A549 (cell line): ENCODE data around the gene LILRA1. TPM values are rescaled to one million over a fixed set of nuclear protein-coding genes. Genes with fewer than 3 reads are reported as not detected.

Experiments used
- ATAC-seq, 2 experiments: fragments of 200-7000 bp in 1 of 2; fragments of >200 bp in 1 of 2; cut with Nextera tagmentation in 1 of 2; cut with Tn5 transposase in 1 of 2; 3 replicates each; pipeline versions ENCODE4 v1.8.0 to v1.9.1; 2018 to 2020; ENCODE audit warnings: mild to moderate bottlenecking in 1 of 2, moderate library complexity in 1 of 2
- CTCF ChIA-PET: fragments of 300-600 bp; sonication (Branson Sonifier 250); formaldehyde crosslinking; extraction: SDS; loops from one replicate; lab custom pipeline; 2021; ENCODE audit warnings: antibody characterized with exemption, inconsistent platforms; lab: Yijun Ruan, JAX
- POLR2A ChIA-PET: fragments of 350-600 bp; formaldehyde crosslinking; extraction: SDS; loops from one replicate; lab custom pipeline; 2021; ENCODE audit warnings: antibody characterized with exemption, inconsistent platforms; lab: Yijun Ruan, JAX
- DNase-seq, 2 experiments: peaks; one replicate each; pipeline versions ENCODE4 v3.0.0 to v3.0.0-alpha.2; 2011 to 2016; ENCODE audit warnings: low read depth in 1 of 2, low spot score in 1 of 2
- FAIRE-seq: peaks from 2 replicates; lab custom pipeline; 2011; peaks lifted over from hg19 to GRCh38; lab: Jason Lieb, UNC
- H3K27ac ChIP-seq, 2 experiments: fragments of >200 bp; sonication (Bioruptor Twin); formaldehyde crosslinking; 3 replicates each; pipeline ENCODE4 v1.5.1; 2016 to 2017
- H3K4me1 ChIP-seq: fragments of >200 bp; sonication (Bioruptor Twin); formaldehyde crosslinking; 3 replicates; pipeline ENCODE4 v1.6.1; 2016
- H3K4me2 ChIP-seq: fragments of >200 bp; sonication (Bioruptor Twin); formaldehyde crosslinking; 3 replicates; pipeline ENCODE4 v1.6.1; 2016
- H3K4me3 ChIP-seq: fragments of >200 bp; sonication (Bioruptor Twin); formaldehyde crosslinking; 3 replicates; pipeline ENCODE4 v1.5.1; 2016
- H3K9me3 ChIP-seq: fragments of >200 bp; sonication (Bioruptor Twin); formaldehyde crosslinking; 3 replicates; pipeline ENCODE4 v1.6.1; 2016
- ATOH8 ChIP-seq: fragments of 250-450 bp; sonication (Bioruptor Pico); IDR thresholded peaks from 2 replicates; pipeline ENCODE4 v1.5.0; 2020; ENCODE audit warnings: low read depth, mild to moderate bottlenecking, moderate library complexity
- BHLHE40 ChIP-seq: IDR thresholded peaks from 2 replicates; pipeline ENCODE4 v1.6.1; 2012; ENCODE audit warnings: low read depth, low read length, inconsistent platforms
- CBX2 ChIP-seq: fragments of 200-600 bp; sonication (generic); IDR thresholded peaks from 2 replicates; pipeline ENCODE4 v1.6.1; 2016; ENCODE audit warnings: low read depth, mild to moderate bottlenecking, borderline replicate concordance
- CHD4 ChIP-seq: fragments of 200-600 bp; sonication (generic); IDR thresholded peaks from 2 replicates; pipeline ENCODE4 v1.6.1; 2016; ENCODE audit warnings: antibody characterized with exemption, mild to moderate bottlenecking, borderline replicate concordance
- CTCF ChIP-seq: fragments of >200 bp; sonication (Bioruptor Twin); formaldehyde crosslinking; IDR thresholded peaks from 3 replicates; pipeline ENCODE4 v1.5.1; 2016
- EHF ChIP-seq: fragments of 250-450 bp; sonication (Bioruptor Pico); IDR thresholded peaks from 2 replicates; pipeline ENCODE4 v1.5.0; 2020; ENCODE audit warnings: mild to moderate bottlenecking
- EP300 ChIP-seq, 2 experiments: fragments of >200 bp; sonication (Bioruptor Twin); formaldehyde crosslinking; IDR thresholded peaks; 2 replicates in 1 of 2; 3 replicates in 1 of 2; pipeline ENCODE4 v1.6.1; 2016 to 2017
- FOSB ChIP-seq: fragments of 250-450 bp; sonication (Bioruptor Pico); IDR thresholded peaks from 2 replicates; pipeline ENCODE4 v1.5.0; 2020; ENCODE audit warnings: mild to moderate bottlenecking, moderate library complexity
- FOSL2 ChIP-seq, 2 experiments: fragments of 450-650 bp in 1 of 2; fragments of >200 bp in 1 of 2; sonication (Bioruptor Twin) in 1 of 2; formaldehyde crosslinking; IDR thresholded peaks; 2 replicates each; pipeline versions ENCODE4 v1.5.0 to v1.6.1; 2016 to 2020; ENCODE audit warnings: mild to moderate bottlenecking in 1 of 2, moderate library complexity in 1 of 2
- HES2 ChIP-seq: fragments of >200 bp; sonication (Bioruptor Twin); formaldehyde crosslinking; IDR thresholded peaks from 2 replicates; pipeline ENCODE4 v1.6.1; 2016
- HOXB13 ChIP-seq: fragments of 250-450 bp; sonication (Bioruptor Pico); IDR thresholded peaks from 2 replicates; pipeline ENCODE4 v1.5.0; 2020; ENCODE audit warnings: low read depth, mild to moderate bottlenecking, moderate library complexity
- JUN ChIP-seq, 2 experiments: fragments of >200 bp; sonication (Bioruptor Twin); formaldehyde crosslinking; IDR thresholded peaks; 2 replicates in 1 of 2; 3 replicates in 1 of 2; pipeline ENCODE4 v1.6.1; 2016 to 2017
- KDM1A ChIP-seq: fragments of 200-600 bp; sonication (generic); IDR thresholded peaks from 2 replicates; pipeline ENCODE4 v1.6.1; 2016; ENCODE audit warnings: low read depth, mild to moderate bottlenecking
- KDM5A ChIP-seq: fragments of 200-600 bp; sonication (generic); IDR thresholded peaks from 2 replicates; pipeline ENCODE4 v1.6.1; 2016; ENCODE audit warnings: antibody characterized with exemption, mild to moderate bottlenecking
- MAX ChIP-seq: IDR thresholded peaks from 2 replicates; pipeline ENCODE4 v1.6.1; 2012
- MAZ ChIP-seq: fragments of 150-350 bp; IDR thresholded peaks from 2 replicates; pipeline ENCODE4 v1.6.1; 2014; ENCODE audit warnings: antibody characterized with exemption, low read depth, low read length, borderline replicate concordance
- NFE2L2 ChIP-seq: fragments of 150-350 bp; conservative IDR thresholded peaks from 2 replicates; pipeline ENCODE4 v1.6.1; 2014; ENCODE audit warnings: low read length
- NPAS2 ChIP-seq: fragments of 250-450 bp; sonication (Bioruptor Pico); IDR thresholded peaks from 2 replicates; pipeline ENCODE4 v1.8.0; 2022; ENCODE audit warnings: mild to moderate bottlenecking, moderate library complexity, borderline replicate concordance
- NR3C1 ChIP-seq: fragments of >200 bp; sonication (Bioruptor Twin); formaldehyde crosslinking; IDR thresholded peaks from 3 replicates; pipeline ENCODE4 v1.6.1; 2017
- PHF8 ChIP-seq: fragments of 200-600 bp; sonication (generic); IDR thresholded peaks from 2 replicates; pipeline ENCODE4 v1.6.1; 2016; ENCODE audit warnings: low read depth, mild to moderate bottlenecking, antibody characterized with exemption, moderate library complexity, borderline replicate concordance
- RARB ChIP-seq: fragments of 250-450 bp; sonication (Bioruptor Pico); IDR thresholded peaks from 2 replicates; pipeline ENCODE4 v1.8.0; 2021; ENCODE audit warnings: mild to moderate bottlenecking, moderate library complexity
- RCOR1 ChIP-seq: fragments of 150-350 bp; IDR thresholded peaks from 2 replicates; pipeline ENCODE4 v1.6.1; 2014; ENCODE audit warnings: antibody characterized with exemption, low read length, low read depth
- TFCP2L1 ChIP-seq: fragments of 250-450 bp; sonication (Bioruptor Pico); IDR thresholded peaks from 2 replicates; pipeline ENCODE4 v1.5.0; 2021; ENCODE audit warnings: mild to moderate bottlenecking
- USF2 ChIP-seq: fragments of 450-650 bp; IDR thresholded peaks from 2 replicates; pipeline ENCODE4 v1.6.1; 2014; ENCODE audit warnings: antibody characterized with exemption
- ZC3H11A ChIP-seq: fragments of 450-650 bp; IDR thresholded peaks from 2 replicates; pipeline ENCODE4 v1.6.1; 2014; ENCODE audit warnings: antibody characterized with exemption, mild to moderate bottlenecking
- ZNF302 ChIP-seq: fragments of 250-450 bp; sonication (Bioruptor Pico); IDR thresholded peaks from 2 replicates; pipeline ENCODE4 v1.9.0; 2021; ENCODE audit warnings: inconsistent platforms, mild to moderate bottlenecking, moderate library complexity
- ZSCAN20 ChIP-seq: fragments of 250-450 bp; sonication (Bioruptor Pico); IDR thresholded peaks from 2 replicates; pipeline ENCODE4 v1.8.0; 2022; ENCODE audit warnings: mild to moderate bottlenecking, moderate library complexity
- WGBS: methylation state at CpG from one replicate; pipeline ENCODE4 v1.1.6; 2017; ENCODE audit errors: missing lambda C conversion rate; 5-methylcytosine and 5-hydroxymethylcytosine counted together
- polyA plus RNA-seq, 4 experiments: library from polyadenylated mRNA; depleted of rRNA in 3 of 4; stranded (reverse); fragments of >200 nt; fragmentation: RNase III in 1 of 4; extraction: RNeasy Plus Mini Kit Qiagen cat#74134 plus additional on column Dnase treatment in 1 of 4; gene quantifications; 2 replicates in 3 of 4; 3 replicates in 1 of 4; pipeline ENCODE4 v1.2.3, GENCODE V29; 2011 to 2017

LILRA1 gene
- polyA plus RNA-seq, 2 of the 4 experiments (the other 2 are of a cell fraction): not detected

- DNase-seq (no peak), ATAC-seq (no peak)
- POLR2A ChIA-PET: no interaction called here
Measured at GRCh38 chr19:54614726-54615125, 21.3 kb downstream of the LILRA1 start.

GRCh38 chr19:54616057-54616456 is 22.6 kb downstream of the LILRA1 start:
- Histone ChIP-seq H3K27ac (no peak overlapping the region), H3K4me1 (no peaks in the 10 kb centered on the region), H3K4me3 (no peak overlapping the region), H3K9me3 (no peaks in the 10 kb centered on the region), H3K4me2 (no peak overlapping the region)
- ChIA-PET POLR2A (no interaction called here), CTCF (no interaction called here)
- TF ChIP-seq HES2: no peak
- no peak for TF ChIP-seq BHLHE40
- no peak for TF ChIP-seq NR3C1
- no peak for TF ChIP-seq EP300 (IDR thresholded peaks at IDR 0.05)
- no peak for TF ChIP-seq TFCP2L1 (CRISPR knock-in tag)
- peak; percentile 73 for FAIRE-seq
- no peak for DNase-seq
- WGBS: 12% methylated on average over 3 of the region's 3 CpGs
- ATAC-seq: no peak

More at GRCh38 chr19:54614726-54615125, 21.3 kb downstream of the LILRA1 start:
- FAIRE-seq: no peak
- CTCF ChIA-PET: interaction anchor here (1.4 kb wide), 1 partner anchor 38 kb away, joined by 4 read pairs; no protein-coding TSS in a partner anchor
- no peak for TF ChIP-seq EHF
- no peak for TF ChIP-seq CBX2
- no peak for TF ChIP-seq ZSCAN20
- no peak for TF ChIP-seq RARB
- no peak for TF ChIP-seq RCOR1
- TF ChIP-seq KDM5A: no peak
- TF ChIP-seq NPAS2 (CRISPR knock-in tag): no peak
- 15% methylated on average over 1 of the region's 1 CpG for WGBS
- no peaks in the 10 kb centered on the region for H3K4me1 ChIP-seq
- no peak overlapping the region for H3K4me2 ChIP-seq
- 0 out of 3 replicates have a peak, but pooled peaks cover 3% of the 10 kb centered on the region for H3K9me3 ChIP-seq
- H3K4me3 ChIP-seq: no peak overlapping the region
- no peak overlapping the region for H3K27ac ChIP-seq

- H3K9me3 ChIP-seq: no peaks in the 10 kb centered on the region
- H3K4me3 ChIP-seq: no peak overlapping the region
- no peak for FAIRE-seq
- POLR2A ChIA-PET: interaction anchor here (0.6 kb wide), 1 partner anchor 298 kb away, joined by 5 read pairs; no protein-coding TSS in a partner anchor
- H3K27ac ChIP-seq: no peak overlapping the region
- no peak overlapping the region for H3K4me2 ChIP-seq
- TF ChIP-seq MAX (no peak), FOSL2 (IDR thresholded peaks at IDR 0.05) (no peak), FOSL2 (CRISPR knock-in tag; IDR thresholded peaks at IDR 0.05) (no peak), HOXB13 (CRISPR knock-in tag) (no peak), JUN (IDR thresholded peaks at IDR 0.05) (no peak), MAZ (no peak), USF2 (no peak), NFE2L2 (no peak)
- WGBS: 11% methylated on average over 5 of the region's 5 CpGs
- H3K4me1 ChIP-seq: no peaks in the 10 kb centered on the region
- CTCF ChIA-PET: interaction anchor here (0.8 kb wide), 1 partner anchor 11 kb away, joined by 3 read pairs; no protein-coding TSS in a partner anchor
- DNase-seq: no peak
- ATAC-seq: no peak
Measured at GRCh38 chr19:54616821-54617560, 23.6 kb downstream of the LILRA1 start.

GRCh38 chr19:54620464-54620863 is 27.0 kb downstream of the LILRA1 start:
- Histone ChIP-seq H3K9me3 (no peaks in the 10 kb centered on the region), H3K4me3 (no peak overlapping the region), H3K4me2 (no peak overlapping the region), H3K27ac (no peak overlapping the region), H3K4me1 (no peaks in the 10 kb centered on the region)
- ATAC-seq (no peak), FAIRE-seq (no peak), DNase-seq (no peak)
- CTCF ChIA-PET: interaction anchor here (0.8 to 1.1 kb wide), 2 partner anchors 12 to 39 kb away, joined by 3 to 4 read pairs; no protein-coding TSS in a partner anchor
- POLR2A ChIA-PET: no interaction called here
- 5% methylated on average over 4 of the region's 4 CpGs for WGBS
- TF ChIP-seq KDM1A (no peak), NFE2L2 (no peak), PHF8 (no peak), ZNF302 (CRISPR knock-in tag) (no peak), FOSB (CRISPR knock-in tag) (no peak), ATOH8 (CRISPR knock-in tag) (no peak), ZC3H11A (no peak), JUN (IDR thresholded peaks at IDR 0.05) (no peak), TFCP2L1 (CRISPR knock-in tag) (no peak), CTCF (no peak), HOXB13 (CRISPR knock-in tag) (no peak), CHD4 (no peak), MAZ (no peak)
